Ascending aorta (tissue), 2 donors: ENCODE data around the gene ERG28. TPM values are rescaled to one million over a fixed set of nuclear protein-coding genes. Genes with fewer than 3 reads are reported as not detected.
"Not testable (repeated sequence)": the region's sequence is repeated elsewhere in the genome, so short reads cannot be mapped to it uniquely, and the experiment has no call there.

Source experiments
- DNase-seq, 2 donors: peaks; one replicate each; pipeline ENCODE4 v3.0.0-alpha.2; 2019; ENCODE audit warnings: low spot score in 2 of 2
- H3K27ac ChIP-seq, 2 donors: fragments of 200-600 bp; sonication (generic); one replicate each; pipeline ENCODE4 v1.5.1; 2016 to 2017; ENCODE audit warnings: mild to moderate bottlenecking in 1 of 2
- H3K27me3 ChIP-seq: fragments of 200-600 bp; sonication (generic); one replicate; pipeline ENCODE4 v1.5.1; 2017
- H3K36me3 ChIP-seq, 2 donors: fragments of 200-600 bp; sonication (generic); one replicate each; pipeline ENCODE4 v1.5.1; 2016
- H3K4me1 ChIP-seq, 2 donors: fragments of 200-600 bp; sonication (generic); one replicate each; pipeline ENCODE4 v1.5.1; 2016 to 2017; ENCODE audit warnings: mild to moderate bottlenecking in 1 of 2
- H3K4me3 ChIP-seq, 2 donors: fragments of 200-600 bp; sonication (generic); one replicate each; pipeline ENCODE4 v1.5.1; 2016 to 2017; ENCODE audit warnings: mild to moderate bottlenecking in 1 of 2
- H3K9me3 ChIP-seq, 2 donors: fragments of 200-600 bp; sonication (generic); one replicate each; pipeline ENCODE4 v1.5.1; 2016
- intact Hi-C: fragments of 100-400 bp; cut with DNase I; formaldehyde crosslinking; loops from one replicate; pipeline ENCODE4 v1.15.1; 2023
- total RNA-seq: library from RNA; depleted of rRNA; stranded (reverse); fragments of >200 nt; gene quantifications from one replicate; pipeline ENCODE4 v1.1.0, GENCODE V29; 2016
- TF ChIP-seq, protein P1 (sequence below), 3 experiments: fragments of 200-600 bp in 2 of 3; fragments of 450-650 bp in 1 of 3; sonication (generic) in 2 of 3; IDR thresholded peaks; one replicate each; pipeline ENCODE4 v1.5.1; 2016 to 2019; ENCODE audit warnings: antibody characterized with exemption in 3 of 3, mild to moderate bottlenecking in 1 of 3, moderate library complexity in 1 of 3

ERG28 gene
- total RNA-seq, 1 donor from 2014 or later: 2.3 TPM

- DNase-seq: no peak
- TF ChIP-seq, protein P1, sequence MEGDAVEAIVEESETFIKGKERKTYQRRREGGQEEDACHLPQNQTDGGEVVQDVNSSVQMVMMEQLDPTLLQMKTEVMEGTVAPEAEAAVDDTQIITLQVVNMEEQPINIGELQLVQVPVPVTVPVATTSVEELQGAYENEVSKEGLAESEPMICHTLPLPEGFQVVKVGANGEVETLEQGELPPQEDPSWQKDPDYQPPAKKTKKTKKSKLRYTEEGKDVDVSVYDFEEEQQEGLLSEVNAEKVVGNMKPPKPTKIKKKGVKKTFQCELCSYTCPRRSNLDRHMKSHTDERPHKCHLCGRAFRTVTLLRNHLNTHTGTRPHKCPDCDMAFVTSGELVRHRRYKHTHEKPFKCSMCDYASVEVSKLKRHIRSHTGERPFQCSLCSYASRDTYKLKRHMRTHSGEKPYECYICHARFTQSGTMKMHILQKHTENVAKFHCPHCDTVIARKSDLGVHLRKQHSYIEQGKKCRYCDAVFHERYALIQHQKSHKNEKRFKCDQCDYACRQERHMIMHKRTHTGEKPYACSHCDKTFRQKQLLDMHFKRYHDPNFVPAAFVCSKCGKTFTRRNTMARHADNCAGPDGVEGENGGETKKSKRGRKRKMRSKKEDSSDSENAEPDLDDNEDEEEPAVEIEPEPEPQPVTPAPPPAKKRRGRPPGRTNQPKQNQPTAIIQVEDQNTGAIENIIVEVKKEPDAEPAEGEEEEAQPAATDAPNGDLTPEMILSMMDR (IDR thresholded peaks at IDR 0.05): no peak
- no peaks in the 10 kb centered on the region for H3K9me3 ChIP-seq
- no peaks in the 10 kb centered on the region for H3K36me3 ChIP-seq
- intact Hi-C loops: no loop called here
- H3K27me3 ChIP-seq: no peaks in the 10 kb centered on the region
- no peak overlapping the region for H3K27ac ChIP-seq
- H3K4me3 ChIP-seq: no peak overlapping the region
- no peaks in the 10 kb centered on the region for H3K4me1 ChIP-seq
These were observed 54.8 kb downstream of the ERG28 start for GRCh38 chr14:75605916-75606315.

DNA sequence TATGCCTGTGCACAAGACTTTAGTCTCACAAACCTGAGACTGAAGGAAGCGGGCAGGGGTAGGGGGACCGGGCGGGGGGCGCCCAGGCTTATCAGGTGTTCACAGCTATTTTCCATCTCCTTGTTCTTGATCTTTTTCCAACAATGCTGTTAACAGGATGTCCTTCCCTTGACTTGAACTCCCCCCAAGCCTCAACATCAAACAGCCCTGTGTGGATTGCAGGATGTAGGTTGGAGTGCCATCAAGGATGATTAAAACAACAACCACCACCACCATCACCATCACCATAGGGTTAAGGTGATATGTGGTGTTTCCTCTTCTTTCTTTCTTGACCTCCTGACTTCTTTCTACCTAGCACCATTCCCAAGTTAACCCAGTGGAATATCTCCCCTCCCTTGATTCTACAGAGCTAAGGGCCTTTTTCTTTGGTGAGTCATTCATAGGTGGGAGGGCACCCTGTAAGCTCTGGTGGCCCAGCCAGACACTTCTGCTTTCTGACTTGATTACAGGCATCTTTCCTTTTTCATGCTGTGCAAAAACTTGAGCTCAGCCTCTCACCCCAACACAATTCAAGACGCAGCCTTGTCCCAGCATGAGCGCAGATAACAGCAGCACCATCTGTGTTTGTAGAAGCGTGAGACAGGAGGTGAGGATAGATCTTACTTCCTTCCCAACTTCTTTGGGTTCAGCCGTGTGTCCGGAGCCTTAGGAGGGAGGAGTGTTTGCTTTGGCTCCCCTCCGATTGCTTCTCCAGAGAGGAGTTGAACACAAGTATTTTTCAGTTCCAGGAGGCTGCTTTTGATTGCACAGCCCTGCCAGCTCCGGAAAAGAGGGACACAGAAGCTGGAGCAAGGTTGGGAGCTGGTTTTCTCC lies 55.5 kb downstream of the ERG28 start:
- TF ChIP-seq, protein P1 (IDR thresholded peaks at IDR 0.05): no peak
- intact Hi-C loops: no loop called here
- Histone ChIP-seq H3K27ac (no peak overlapping the region), H3K36me3 (no peaks in the 10 kb centered on the region), H3K4me1 (no peaks in the 10 kb centered on the region), H3K9me3 (no peaks in the 10 kb centered on the region), H3K27me3 (no peaks in the 10 kb centered on the region), H3K4me3 (no peak overlapping the region)
- no peak for DNase-seq

DNA sequence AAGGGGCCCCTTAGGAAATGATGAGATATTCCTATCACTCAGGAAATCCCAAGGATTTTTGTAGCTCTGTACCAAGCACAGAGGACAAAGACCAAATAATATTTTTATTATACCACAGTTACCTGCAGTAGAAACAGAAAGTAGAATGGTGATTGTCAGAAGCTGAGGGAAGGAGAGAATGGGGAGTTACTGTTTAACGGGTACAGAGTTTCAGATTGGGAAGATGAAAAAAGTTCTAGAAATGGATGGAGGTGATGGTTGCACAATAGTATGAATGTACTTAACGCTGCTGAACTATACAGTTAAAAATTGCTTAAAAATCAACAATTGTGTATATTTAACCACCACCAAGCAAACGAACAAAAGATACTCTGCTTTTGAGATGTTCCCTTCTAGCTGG lies 58.2 kb downstream of the ERG28 start:
- H3K27ac ChIP-seq: no peak overlapping the region
- intact Hi-C loops: no loop called here
- no peaks in the 10 kb centered on the region for H3K4me1 ChIP-seq
- H3K9me3 ChIP-seq: no peaks in the 10 kb centered on the region
- H3K36me3 ChIP-seq: no peaks in the 10 kb centered on the region
- no peak for DNase-seq
- H3K4me3 ChIP-seq: no peak overlapping the region
- TF ChIP-seq, protein P1 (IDR thresholded peaks at IDR 0.05): no peak
- H3K27me3 ChIP-seq: no peaks in the 10 kb centered on the region

DNA sequence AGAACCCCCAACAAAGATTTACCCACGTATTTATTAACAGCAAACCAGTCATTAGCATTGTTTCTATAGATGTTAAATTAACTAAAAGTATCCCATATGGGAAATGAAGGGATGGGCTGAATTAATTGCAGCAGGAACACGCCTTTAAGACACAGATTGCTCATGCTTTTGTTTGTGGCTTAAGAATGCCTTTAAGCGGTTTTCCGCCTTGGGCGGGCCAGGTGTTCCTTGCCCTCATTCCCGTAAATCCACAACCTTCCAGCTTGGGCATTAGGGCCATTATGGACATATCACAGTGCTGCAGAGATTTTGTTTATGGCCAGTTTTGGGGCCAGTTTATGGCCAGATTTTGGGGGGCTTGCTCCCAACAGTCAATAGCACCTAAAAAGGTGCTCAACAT lies 59.6 kb downstream of the ERG28 start:
- H3K4me3 ChIP-seq, H3K36me3 ChIP-seq, H3K27me3 ChIP-seq, H3K4me1 ChIP-seq, H3K27ac ChIP-seq, intact Hi-C loops, H3K9me3 ChIP-seq, DNase-seq: not testable (repeated sequence)

- H3K27me3 ChIP-seq, H3K4me3 ChIP-seq, H3K4me1 ChIP-seq, DNase-seq, intact Hi-C loops, H3K27ac ChIP-seq, H3K36me3 ChIP-seq, H3K9me3 ChIP-seq: not testable (repeated sequence)
These were observed 60.6 kb downstream of the ERG28 start for GRCh38 chr14:75600100-75600499.

Other genes starting within 250 kb of the ERG28 start
- 213 TPM for gene JDP2, start 232.9 kb downstream of the ERG28 start, total RNA-seq
- not detected for gene BATF, start 138.4 kb downstream of the ERG28 start, total RNA-seq
- 3.4 TPM for gene FLVCR2, start 82.3 kb downstream of the ERG28 start, total RNA-seq
- 43.1 TPM for gene TTLL5, start 370 bp upstream of the ERG28 start, total RNA-seq